ENCODE measurements around the gene KYNU. TPM values are rescaled to one million over a fixed set of nuclear protein-coding genes. Genes with fewer than 3 reads are reported as not detected.

Gene KYNU
- total and polyA plus RNA-seq, 11 donors = 0.38 to 14.0 (median 0.77) TPM

- Histone ChIP-seq H3K36me3 (no peaks in the 10 kb centered on the region), H3K27me3 (no peaks in the 10 kb centered on the region), H3K4me3 (no peak overlapping the region), H3K27ac (no peak overlapping the region), H3K4me1 (peaks cover 0 to 4% (median 0%) of the 10 kb centered on the region in 12 donors), H3K9me3 (peaks cover 0 to 17% (median 0%) of the 10 kb centered on the region in 12 donors)
- DNase-seq = no peak
- WGBS, 4 donors = 86 to 100% (median 90%) methylated on average over 1 of the region's 1 CpG
- no peak for TF ChIP-seq CTCF (IDR thresholded peaks at IDR 0.05)
- TF ChIP-seq POLR2A (IDR thresholded peaks at IDR 0.05) = no peak
- no peak for ATAC-seq
- intact Hi-C loops (cut with DNase I) = no loop called here
Measured at GRCh38 chr2:143075711-143076110, 198.2 kb downstream of the KYNU start.

GRCh38 chr2:143078104-143078503 lies 200.6 kb downstream of the KYNU start:
- peaks cover 0 to 22% (median 0%) of the 10 kb centered on the region in 12 donors for H3K9me3 ChIP-seq
- no peaks in the 10 kb centered on the region for H3K36me3 ChIP-seq
- H3K4me3 ChIP-seq = no peak overlapping the region
- peaks cover 0 to 3% (median 0%) of the 10 kb centered on the region in 12 donors for H3K4me1 ChIP-seq
- DNase-seq (no peak), ATAC-seq (no peak)
- intact Hi-C loops (cut with DNase I) = no loop called here
- no peaks in the 10 kb centered on the region for H3K27me3 ChIP-seq
- TF ChIP-seq POLR2A (IDR thresholded peaks at IDR 0.05) (no peak), CTCF (IDR thresholded peaks at IDR 0.05) (no peak)
- H3K27ac ChIP-seq = no peak overlapping the region

GRCh38 chr2:143081616-143082015 lies 204.2 kb downstream of the KYNU start:
- peaks cover 0 to 10% (median 0%) of the 10 kb centered on the region in 12 donors for H3K9me3 ChIP-seq
- WGBS, 4 donors = 72 to 92% (median 84%) methylated on average over 1 of the region's 1 CpG
- H3K36me3 ChIP-seq = no peaks in the 10 kb centered on the region
- peaks cover 0 to 18% (median 0%) of the 10 kb centered on the region in 12 donors for H3K4me1 ChIP-seq
- no peak overlapping the region for H3K27ac ChIP-seq
- TF ChIP-seq CTCF (IDR thresholded peaks at IDR 0.05) (no peak), POLR2A (IDR thresholded peaks at IDR 0.05) (no peak)
- DNase-seq (no peak), ATAC-seq (no peak)
- H3K4me3 ChIP-seq = no peak overlapping the region
- no peaks in the 10 kb centered on the region for H3K27me3 ChIP-seq
- intact Hi-C loops (cut with DNase I) = no loop called here

DNA sequence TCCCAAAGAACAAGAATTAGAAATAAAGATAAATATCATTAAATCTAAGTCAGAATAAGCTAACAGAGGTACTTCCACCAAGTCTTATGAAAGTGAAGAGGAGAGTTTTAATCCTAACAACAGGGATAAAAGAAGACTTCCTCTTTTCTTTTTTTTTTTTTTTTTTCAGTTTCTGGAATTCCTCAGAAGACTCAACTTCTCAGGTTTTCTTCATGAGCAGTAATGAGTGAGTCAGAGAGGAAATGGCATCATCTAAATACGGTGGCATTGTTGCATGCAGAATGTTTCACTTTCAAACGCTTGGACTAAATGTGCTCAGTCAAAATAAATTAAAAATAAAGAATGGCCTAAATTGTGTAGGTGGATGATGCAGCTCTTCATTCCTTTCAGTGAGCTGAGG lies 206.2 kb downstream of the KYNU start:
- peak overlapping the region in 1 of 12 donors; percentile 75 for H3K27ac ChIP-seq
- intact Hi-C loops (cut with DNase I) = no loop called here
- DNase-seq (no peak), ATAC-seq (no peak)
- H3K36me3 ChIP-seq = no peaks in the 10 kb centered on the region
- H3K4me3 ChIP-seq = peak overlapping the region in 1 of 12 donors; percentile 8
- peaks cover 0 to 22% (median 0%) of the 10 kb centered on the region in 12 donors for H3K4me1 ChIP-seq
- no peak for TF ChIP-seq POLR2A (IDR thresholded peaks at IDR 0.05)
- TF ChIP-seq CTCF (IDR thresholded peaks at IDR 0.05) = no peak
- H3K9me3 ChIP-seq = peaks cover 0 to 10% (median 0%) of the 10 kb centered on the region in 12 donors
- WGBS, 4 donors = 38 to 55% (median 47%) methylated on average over 2 of the region's 2 CpGs
- H3K27me3 ChIP-seq = no peaks in the 10 kb centered on the region
